A549 (cell line): ENCODE measurements around the gene MTRF1L. TPM values are rescaled to one million over a fixed set of nuclear protein-coding genes. Genes with fewer than 3 reads are reported as not detected.

Experiments
- ATAC-seq, 2 experiments: fragments of 200-7000 bp in 1 of 2; fragments of >200 bp in 1 of 2; cut with Nextera tagmentation in 1 of 2; cut with Tn5 transposase in 1 of 2; 3 replicates each; pipeline versions ENCODE4 v1.8.0 to v1.9.1; 2018 to 2020; ENCODE audit warnings: mild to moderate bottlenecking in 1 of 2, moderate library complexity in 1 of 2
- CTCF ChIA-PET: fragments of 300-600 bp; sonication (Branson Sonifier 250); formaldehyde crosslinking; extraction: SDS; loops from one replicate; lab custom pipeline; 2021; ENCODE audit warnings: antibody characterized with exemption, inconsistent platforms; lab: Yijun Ruan, JAX
- POLR2A ChIA-PET: fragments of 350-600 bp; formaldehyde crosslinking; extraction: SDS; loops from one replicate; lab custom pipeline; 2021; ENCODE audit warnings: antibody characterized with exemption, inconsistent platforms; lab: Yijun Ruan, JAX
- DNase-seq, 2 experiments: peaks; one replicate each; pipeline versions ENCODE4 v3.0.0 to v3.0.0-alpha.2; 2011 to 2016; ENCODE audit warnings: low read depth in 1 of 2, low spot score in 1 of 2
- FAIRE-seq: peaks from 2 replicates; lab custom pipeline; 2011; peaks lifted over from hg19 to GRCh38; lab: Jason Lieb, UNC
- H3K27ac ChIP-seq, 2 experiments: fragments of >200 bp; sonication (Bioruptor Twin); formaldehyde crosslinking; 3 replicates each; pipeline ENCODE4 v1.5.1; 2016 to 2017
- H3K4me1 ChIP-seq: fragments of >200 bp; sonication (Bioruptor Twin); formaldehyde crosslinking; 3 replicates; pipeline ENCODE4 v1.6.1; 2016
- H3K4me2 ChIP-seq: fragments of >200 bp; sonication (Bioruptor Twin); formaldehyde crosslinking; 3 replicates; pipeline ENCODE4 v1.6.1; 2016
- H3K4me3 ChIP-seq: fragments of >200 bp; sonication (Bioruptor Twin); formaldehyde crosslinking; 3 replicates; pipeline ENCODE4 v1.5.1; 2016
- H3K9me3 ChIP-seq: fragments of >200 bp; sonication (Bioruptor Twin); formaldehyde crosslinking; 3 replicates; pipeline ENCODE4 v1.6.1; 2016
- CBX2 ChIP-seq: fragments of 200-600 bp; sonication (generic); IDR thresholded peaks from 2 replicates; pipeline ENCODE4 v1.6.1; 2016; ENCODE audit warnings: low read depth, mild to moderate bottlenecking, borderline replicate concordance
- CHD2 ChIP-seq: fragments of 150-350 bp; IDR thresholded peaks from 2 replicates; pipeline ENCODE4 v1.6.1; 2014; ENCODE audit warnings: low read length; ENCODE audit not compliant: partially characterized antibody
- EHF ChIP-seq: fragments of 250-450 bp; sonication (Bioruptor Pico); IDR thresholded peaks from 2 replicates; pipeline ENCODE4 v1.5.0; 2020; ENCODE audit warnings: mild to moderate bottlenecking
- EP300 ChIP-seq, 2 experiments: fragments of >200 bp; sonication (Bioruptor Twin); formaldehyde crosslinking; IDR thresholded peaks; 2 replicates in 1 of 2; 3 replicates in 1 of 2; pipeline ENCODE4 v1.6.1; 2016 to 2017
- GATA3 ChIP-seq: IDR thresholded peaks from 2 replicates; pipeline ENCODE4 v1.6.1; 2012; ENCODE audit warnings: borderline replicate concordance
- MAFK ChIP-seq: fragments of 450-650 bp; IDR thresholded peaks from 2 replicates; pipeline ENCODE4 v1.6.1; 2014; ENCODE audit not compliant: partially characterized antibody
- MYC ChIP-seq: IDR thresholded peaks from 2 replicates; pipeline ENCODE4 v1.6.1; 2012; ENCODE audit warnings: mild to moderate bottlenecking, inconsistent platforms, low read length, improper control_type of control experiment, borderline replicate concordance
- RARB ChIP-seq: fragments of 250-450 bp; sonication (Bioruptor Pico); IDR thresholded peaks from 2 replicates; pipeline ENCODE4 v1.8.0; 2021; ENCODE audit warnings: mild to moderate bottlenecking, moderate library complexity
- RFX5 ChIP-seq: fragments of 450-650 bp; IDR thresholded peaks from 2 replicates; pipeline ENCODE4 v1.7.1; 2014; ENCODE audit warnings: antibody characterized with exemption, mild to moderate bottlenecking, moderate library complexity
- RNF2 ChIP-seq: fragments of 200-600 bp; sonication (generic); IDR thresholded peaks from 2 replicates; pipeline ENCODE4 v1.6.1; 2016; ENCODE audit warnings: low read depth, mild to moderate bottlenecking, antibody characterized with exemption, moderate library complexity, borderline replicate concordance
- ZC3H11A ChIP-seq: fragments of 450-650 bp; IDR thresholded peaks from 2 replicates; pipeline ENCODE4 v1.6.1; 2014; ENCODE audit warnings: antibody characterized with exemption, mild to moderate bottlenecking
- ZFP36 ChIP-seq: fragments of 450-650 bp; IDR thresholded peaks from 2 replicates; pipeline ENCODE4 v1.6.1; 2014; ENCODE audit warnings: borderline replicate concordance; ENCODE audit not compliant: partially characterized antibody
- ZNF302 ChIP-seq: fragments of 250-450 bp; sonication (Bioruptor Pico); IDR thresholded peaks from 2 replicates; pipeline ENCODE4 v1.9.0; 2021; ENCODE audit warnings: inconsistent platforms, mild to moderate bottlenecking, moderate library complexity
- ZSCAN20 ChIP-seq: fragments of 250-450 bp; sonication (Bioruptor Pico); IDR thresholded peaks from 2 replicates; pipeline ENCODE4 v1.8.0; 2022; ENCODE audit warnings: mild to moderate bottlenecking, moderate library complexity
- WGBS: methylation state at CpG from one replicate; pipeline ENCODE4 v1.1.6; 2017; ENCODE audit errors: missing lambda C conversion rate; 5-methylcytosine and 5-hydroxymethylcytosine counted together
- polyA plus RNA-seq, 4 experiments: library from polyadenylated mRNA; depleted of rRNA in 3 of 4; stranded (reverse); fragments of >200 nt; fragmentation: RNase III in 1 of 4; extraction: RNeasy Plus Mini Kit Qiagen cat#74134 plus additional on column Dnase treatment in 1 of 4; gene quantifications; 2 replicates in 3 of 4; 3 replicates in 1 of 4; pipeline ENCODE4 v1.2.3, GENCODE V29; 2011 to 2017
- TF ChIP-seq, protein P1 (sequence below): fragments of >200 bp; sonication (Bioruptor Twin); formaldehyde crosslinking; IDR thresholded peaks from 3 replicates; pipeline ENCODE4 v1.5.1; 2016
- TF ChIP-seq, protein P2 (sequence below): fragments of 200-600 bp; sonication (generic); IDR thresholded peaks from 2 replicates; pipeline ENCODE4 v1.6.1; 2016; ENCODE audit warnings: antibody characterized with exemption, mild to moderate bottlenecking, moderate library complexity
- TF ChIP-seq, protein P3 (sequence below): IDR thresholded peaks from 2 replicates; pipeline ENCODE4 v1.6.1; 2012
- TF ChIP-seq, protein P4 (sequence below): fragments of 250-450 bp; sonication (Bioruptor Pico); IDR thresholded peaks from 2 replicates; pipeline ENCODE4 v1.5.0; 2020; ENCODE audit warnings: low read depth, mild to moderate bottlenecking, moderate library complexity

MTRF1L gene
- polyA plus RNA-seq, 2 of the 4 experiments (the other 2 are of a cell fraction) = 14.3 to 22.6 TPM

DNA sequence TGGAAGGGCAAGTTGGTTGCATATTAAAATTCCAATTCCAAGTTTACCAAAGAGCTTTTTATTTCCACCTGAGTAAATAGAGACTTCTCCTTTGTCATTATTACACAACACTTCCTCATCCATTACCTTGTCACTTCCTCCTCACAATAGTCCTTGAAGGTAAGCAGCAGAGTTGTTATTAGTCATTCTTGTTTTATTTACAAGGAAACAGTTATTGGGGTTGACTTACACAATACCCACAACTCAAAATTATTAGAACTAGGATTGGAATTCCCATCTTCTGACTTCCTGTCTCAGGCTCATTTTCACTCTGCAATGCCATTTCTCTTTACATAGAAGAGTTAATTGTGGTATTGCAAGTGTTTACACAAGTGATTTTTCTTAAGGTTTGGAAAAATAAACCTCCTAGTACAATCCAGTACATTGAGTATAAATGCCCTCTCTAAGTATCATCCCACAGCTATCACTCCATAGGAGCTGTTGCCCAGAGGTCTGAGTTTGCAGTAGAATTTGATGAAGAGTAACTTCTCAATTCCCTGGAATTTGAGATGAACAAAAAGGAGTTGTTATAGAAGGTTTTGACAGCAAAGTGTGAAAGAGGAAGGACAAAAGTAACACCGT, 28.9 kb upstream of the MTRF1L start (continued):
- TF ChIP-seq, protein P1, sequence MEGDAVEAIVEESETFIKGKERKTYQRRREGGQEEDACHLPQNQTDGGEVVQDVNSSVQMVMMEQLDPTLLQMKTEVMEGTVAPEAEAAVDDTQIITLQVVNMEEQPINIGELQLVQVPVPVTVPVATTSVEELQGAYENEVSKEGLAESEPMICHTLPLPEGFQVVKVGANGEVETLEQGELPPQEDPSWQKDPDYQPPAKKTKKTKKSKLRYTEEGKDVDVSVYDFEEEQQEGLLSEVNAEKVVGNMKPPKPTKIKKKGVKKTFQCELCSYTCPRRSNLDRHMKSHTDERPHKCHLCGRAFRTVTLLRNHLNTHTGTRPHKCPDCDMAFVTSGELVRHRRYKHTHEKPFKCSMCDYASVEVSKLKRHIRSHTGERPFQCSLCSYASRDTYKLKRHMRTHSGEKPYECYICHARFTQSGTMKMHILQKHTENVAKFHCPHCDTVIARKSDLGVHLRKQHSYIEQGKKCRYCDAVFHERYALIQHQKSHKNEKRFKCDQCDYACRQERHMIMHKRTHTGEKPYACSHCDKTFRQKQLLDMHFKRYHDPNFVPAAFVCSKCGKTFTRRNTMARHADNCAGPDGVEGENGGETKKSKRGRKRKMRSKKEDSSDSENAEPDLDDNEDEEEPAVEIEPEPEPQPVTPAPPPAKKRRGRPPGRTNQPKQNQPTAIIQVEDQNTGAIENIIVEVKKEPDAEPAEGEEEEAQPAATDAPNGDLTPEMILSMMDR = no peak
- TF ChIP-seq ZSCAN20 (CRISPR knock-in tag) = no peak

DNA sequence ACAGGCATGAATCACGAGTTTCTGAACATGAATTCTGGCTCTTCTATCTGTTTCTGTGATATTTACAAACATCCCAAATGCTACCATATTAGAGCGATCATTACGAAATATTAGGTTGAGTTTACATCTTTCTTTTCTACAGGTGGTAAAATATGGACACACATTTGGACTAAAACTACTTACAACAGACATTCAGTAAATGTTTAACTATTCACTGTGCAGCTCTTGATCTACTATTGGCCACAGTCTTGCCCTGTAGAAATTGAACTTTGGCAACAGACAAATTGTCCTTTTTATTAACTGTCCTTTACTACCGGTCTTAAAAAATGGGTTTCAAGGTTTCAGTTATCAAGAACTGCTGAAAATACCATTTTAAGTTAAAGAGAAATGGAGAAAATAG, 26.5 kb upstream of the MTRF1L start:
- WGBS = 70% methylated on average over 4 of the region's 4 CpGs
- no peaks in the 10 kb centered on the region for H3K9me3 ChIP-seq
- no peak overlapping the region for H3K4me3 ChIP-seq
- no peak for TF ChIP-seq ZC3H11A
- no peak for TF ChIP-seq MAFK
- TF ChIP-seq MYC = no peak
- FAIRE-seq (no peak), ATAC-seq (no peak), DNase-seq (no peak)
- peaks cover 41% of the 10 kb centered on the region for H3K4me1 ChIP-seq
- CTCF ChIA-PET = no interaction called here
- H3K4me2 ChIP-seq = peak overlapping the region; percentile 48; the same call in 2 of the 3 replicates
- POLR2A ChIA-PET = no interaction called here
- no peak overlapping the region for H3K27ac ChIP-seq

DNA sequence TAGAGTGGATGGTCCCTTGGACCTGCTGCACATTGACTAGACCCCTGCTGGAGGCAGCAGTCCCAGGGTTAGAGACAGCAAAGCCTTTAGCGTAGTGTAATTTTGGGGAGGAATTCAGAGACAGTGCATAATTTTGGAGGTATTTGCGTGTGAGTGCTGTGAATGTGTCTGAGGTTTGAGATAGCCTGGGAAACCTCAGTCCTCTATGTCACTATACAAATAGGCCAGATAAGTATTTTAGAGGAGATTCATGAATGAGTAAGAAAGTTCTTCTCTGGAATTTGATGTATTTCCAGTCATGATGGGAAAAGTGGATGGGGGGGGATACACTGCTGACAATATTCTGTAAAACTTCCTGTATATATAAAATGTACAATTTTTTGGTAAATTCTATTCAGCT, 25.8 kb upstream of the MTRF1L start:
- FAIRE-seq (no peak), ATAC-seq (no peak), DNase-seq (no peak)
- no peak overlapping the region for H3K27ac ChIP-seq
- no peak overlapping the region for H3K4me2 ChIP-seq
- H3K4me1 ChIP-seq = peaks cover 41% of the 10 kb centered on the region
- no peak for TF ChIP-seq GATA3
- TF ChIP-seq, protein P2, sequence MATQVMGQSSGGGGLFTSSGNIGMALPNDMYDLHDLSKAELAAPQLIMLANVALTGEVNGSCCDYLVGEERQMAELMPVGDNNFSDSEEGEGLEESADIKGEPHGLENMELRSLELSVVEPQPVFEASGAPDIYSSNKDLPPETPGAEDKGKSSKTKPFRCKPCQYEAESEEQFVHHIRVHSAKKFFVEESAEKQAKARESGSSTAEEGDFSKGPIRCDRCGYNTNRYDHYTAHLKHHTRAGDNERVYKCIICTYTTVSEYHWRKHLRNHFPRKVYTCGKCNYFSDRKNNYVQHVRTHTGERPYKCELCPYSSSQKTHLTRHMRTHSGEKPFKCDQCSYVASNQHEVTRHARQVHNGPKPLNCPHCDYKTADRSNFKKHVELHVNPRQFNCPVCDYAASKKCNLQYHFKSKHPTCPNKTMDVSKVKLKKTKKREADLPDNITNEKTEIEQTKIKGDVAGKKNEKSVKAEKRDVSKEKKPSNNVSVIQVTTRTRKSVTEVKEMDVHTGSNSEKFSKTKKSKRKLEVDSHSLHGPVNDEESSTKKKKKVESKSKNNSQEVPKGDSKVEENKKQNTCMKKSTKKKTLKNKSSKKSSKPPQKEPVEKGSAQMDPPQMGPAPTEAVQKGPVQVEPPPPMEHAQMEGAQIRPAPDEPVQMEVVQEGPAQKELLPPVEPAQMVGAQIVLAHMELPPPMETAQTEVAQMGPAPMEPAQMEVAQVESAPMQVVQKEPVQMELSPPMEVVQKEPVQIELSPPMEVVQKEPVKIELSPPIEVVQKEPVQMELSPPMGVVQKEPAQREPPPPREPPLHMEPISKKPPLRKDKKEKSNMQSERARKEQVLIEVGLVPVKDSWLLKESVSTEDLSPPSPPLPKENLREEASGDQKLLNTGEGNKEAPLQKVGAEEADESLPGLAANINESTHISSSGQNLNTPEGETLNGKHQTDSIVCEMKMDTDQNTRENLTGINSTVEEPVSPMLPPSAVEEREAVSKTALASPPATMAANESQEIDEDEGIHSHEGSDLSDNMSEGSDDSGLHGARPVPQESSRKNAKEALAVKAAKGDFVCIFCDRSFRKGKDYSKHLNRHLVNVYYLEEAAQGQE = no peak
- TF ChIP-seq CBX2 = no peak
- TF ChIP-seq, protein P3, sequence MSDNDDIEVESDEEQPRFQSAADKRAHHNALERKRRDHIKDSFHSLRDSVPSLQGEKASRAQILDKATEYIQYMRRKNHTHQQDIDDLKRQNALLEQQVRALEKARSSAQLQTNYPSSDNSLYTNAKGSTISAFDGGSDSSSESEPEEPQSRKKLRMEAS = no peak
- no peak for TF ChIP-seq EHF (CRISPR knock-in tag)
- 89% methylated on average over 2 of the region's 2 CpGs for WGBS
- CTCF ChIA-PET = no interaction called here
- POLR2A ChIA-PET = no interaction called here
- H3K4me3 ChIP-seq = no peak overlapping the region
- H3K9me3 ChIP-seq = no peaks in the 10 kb centered on the region

DNA sequence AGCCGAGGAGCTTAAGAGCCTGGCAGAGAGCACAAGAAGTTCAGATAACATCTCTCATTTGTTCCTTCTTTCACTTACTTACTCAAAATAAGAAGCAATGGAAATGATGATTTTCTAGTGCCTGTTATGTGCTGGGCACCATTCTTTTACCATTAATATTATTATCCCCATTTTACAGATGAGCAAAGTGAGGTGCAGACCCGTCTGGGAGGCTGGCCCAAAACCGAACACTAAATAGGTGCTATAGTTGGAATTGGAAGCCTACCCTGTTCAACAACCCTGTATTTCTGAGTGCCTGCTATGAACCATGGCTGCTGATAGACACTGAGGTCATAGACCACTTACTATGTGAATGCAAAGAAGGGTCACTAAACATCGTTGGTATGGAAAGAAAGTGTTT, 25.0 kb upstream of the MTRF1L start:
- WGBS = 83% methylated on average over 4 of the region's 4 CpGs
- TF ChIP-seq, protein P3 = no peak
- TF ChIP-seq RFX5 (no peak), ZNF302 (CRISPR knock-in tag) (no peak), RNF2 (no peak), EP300 (IDR thresholded peaks at IDR 0.05) (no peak), CHD2 (no peak), RARB (CRISPR knock-in tag) (no peak), ZFP36 (no peak)
- TF ChIP-seq, protein P4, sequence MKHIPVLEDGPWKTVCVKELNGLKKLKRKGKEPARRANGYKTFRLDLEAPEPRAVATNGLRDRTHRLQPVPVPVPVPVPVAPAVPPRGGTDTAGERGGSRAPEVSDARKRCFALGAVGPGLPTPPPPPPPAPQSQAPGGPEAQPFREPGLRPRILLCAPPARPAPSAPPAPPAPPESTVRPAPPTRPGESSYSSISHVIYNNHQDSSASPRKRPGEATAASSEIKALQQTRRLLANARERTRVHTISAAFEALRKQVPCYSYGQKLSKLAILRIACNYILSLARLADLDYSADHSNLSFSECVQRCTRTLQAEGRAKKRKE (CRISPR knock-in tag) = no peak
- TF ChIP-seq, all 56 proteins: peak for 0
- no peak overlapping the region for H3K4me3 ChIP-seq
- no peak overlapping the region for H3K4me2 ChIP-seq
- FAIRE-seq (no peak), DNase-seq (no peak), ATAC-seq (no peak)
- H3K9me3 ChIP-seq = no peaks in the 10 kb centered on the region
- no peak overlapping the region for H3K27ac ChIP-seq
- H3K4me1 ChIP-seq = peaks cover 39% of the 10 kb centered on the region
- ChIA-PET CTCF (interaction anchor here (1.0 to 1.3 kb wide), 3 partner anchors 10 to 285 kb away, joined by 3 read pairs; no protein-coding TSS in a partner anchor), POLR2A (no interaction called here)
